GM12864 (cell line): ENCODE measurements around the gene NPR2.

Source experiments
- DNase-seq: peaks from one replicate; pipeline ENCODE4 v3.0.0-alpha.2; 2011; ENCODE audit warnings: low read depth
- H3K4me3 ChIP-seq: 2 replicates; pipeline ENCODE4 v1.5.1; 2011; ENCODE audit warnings: mild to moderate bottlenecking, low read depth, low read length, control low read depth
- TF ChIP-seq, protein P1 (sequence below): IDR thresholded peaks from 2 replicates; pipeline ENCODE4 v1.5.1; 2011; ENCODE audit warnings: low read depth, mild to moderate bottlenecking, moderate library complexity, low read length, control low read depth, inconsistent platforms; ENCODE audit errors: missing control alignments

NPR2 gene

DNA sequence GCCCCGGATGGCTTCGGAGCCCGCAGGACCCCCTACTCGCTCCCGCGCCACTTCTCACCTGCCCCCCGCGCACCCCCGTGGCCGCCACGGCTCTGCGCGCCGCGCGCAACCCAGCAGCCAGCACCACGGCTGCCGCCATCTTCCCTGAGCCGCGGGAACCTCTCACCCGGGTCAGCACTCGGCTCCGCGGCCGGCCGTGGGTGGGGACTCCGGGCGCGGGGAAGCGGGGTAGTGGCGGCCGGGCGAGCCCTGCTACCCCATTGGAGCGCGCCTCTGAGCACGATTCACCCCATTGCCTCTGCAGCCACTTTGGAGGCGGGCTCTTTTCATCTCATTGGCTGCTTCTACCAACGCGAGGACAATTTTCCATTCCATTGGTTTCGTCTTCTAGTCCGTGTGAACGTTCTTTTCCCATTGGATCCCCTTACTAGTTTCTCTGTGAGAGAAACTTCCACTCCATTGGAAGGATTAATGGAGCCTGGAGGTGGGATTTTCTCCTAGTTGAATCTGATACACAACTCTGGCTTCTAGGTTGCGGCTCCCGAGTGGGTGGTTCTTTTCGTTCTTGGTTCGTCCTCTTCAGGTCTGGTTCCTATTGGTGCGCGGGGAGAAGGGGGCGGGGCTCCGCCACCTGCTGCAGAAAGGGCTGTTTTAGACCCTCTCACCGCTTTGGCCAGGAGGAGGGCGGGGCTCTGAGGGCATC lies 23.6 kb downstream of the NPR2 start, which contains the start of gene HINT2:
TSS of gene HINT2 (minus strand) at position 202 of the 703 bp plus-strand sequence. CDS start at position 139, 63 bp downstream.
- peak; percentile 96 for DNase-seq
- TF ChIP-seq, protein P1, sequence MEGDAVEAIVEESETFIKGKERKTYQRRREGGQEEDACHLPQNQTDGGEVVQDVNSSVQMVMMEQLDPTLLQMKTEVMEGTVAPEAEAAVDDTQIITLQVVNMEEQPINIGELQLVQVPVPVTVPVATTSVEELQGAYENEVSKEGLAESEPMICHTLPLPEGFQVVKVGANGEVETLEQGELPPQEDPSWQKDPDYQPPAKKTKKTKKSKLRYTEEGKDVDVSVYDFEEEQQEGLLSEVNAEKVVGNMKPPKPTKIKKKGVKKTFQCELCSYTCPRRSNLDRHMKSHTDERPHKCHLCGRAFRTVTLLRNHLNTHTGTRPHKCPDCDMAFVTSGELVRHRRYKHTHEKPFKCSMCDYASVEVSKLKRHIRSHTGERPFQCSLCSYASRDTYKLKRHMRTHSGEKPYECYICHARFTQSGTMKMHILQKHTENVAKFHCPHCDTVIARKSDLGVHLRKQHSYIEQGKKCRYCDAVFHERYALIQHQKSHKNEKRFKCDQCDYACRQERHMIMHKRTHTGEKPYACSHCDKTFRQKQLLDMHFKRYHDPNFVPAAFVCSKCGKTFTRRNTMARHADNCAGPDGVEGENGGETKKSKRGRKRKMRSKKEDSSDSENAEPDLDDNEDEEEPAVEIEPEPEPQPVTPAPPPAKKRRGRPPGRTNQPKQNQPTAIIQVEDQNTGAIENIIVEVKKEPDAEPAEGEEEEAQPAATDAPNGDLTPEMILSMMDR = no peak
- peak within 1 kb of the TSS; percentile 97 for H3K4me3 ChIP-seq

DNA sequence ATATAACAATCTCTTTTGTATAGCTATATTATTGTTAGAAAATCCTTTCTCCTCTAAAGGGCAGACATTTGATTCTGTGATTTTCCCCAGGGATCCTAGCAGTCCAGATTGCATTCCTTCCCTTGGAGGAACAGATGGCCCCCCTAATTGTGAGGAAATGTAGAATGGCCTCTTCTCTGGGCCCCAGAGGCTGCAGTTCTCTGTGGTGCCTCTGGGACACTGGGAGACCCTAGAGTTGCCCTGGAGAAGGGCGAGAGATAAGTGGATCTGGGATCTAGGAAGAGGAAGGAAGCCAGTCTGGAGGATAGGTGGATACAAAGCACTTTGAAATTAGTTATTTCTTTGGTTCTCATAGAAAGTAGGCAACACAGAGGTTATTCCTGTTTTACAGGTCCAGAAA lies 25.3 kb downstream of the NPR2 start:
- TF ChIP-seq, protein P1 = peak; percentile 15
- DNase-seq = no peak
- no peak overlapping the region for H3K4me3 ChIP-seq

DNA sequence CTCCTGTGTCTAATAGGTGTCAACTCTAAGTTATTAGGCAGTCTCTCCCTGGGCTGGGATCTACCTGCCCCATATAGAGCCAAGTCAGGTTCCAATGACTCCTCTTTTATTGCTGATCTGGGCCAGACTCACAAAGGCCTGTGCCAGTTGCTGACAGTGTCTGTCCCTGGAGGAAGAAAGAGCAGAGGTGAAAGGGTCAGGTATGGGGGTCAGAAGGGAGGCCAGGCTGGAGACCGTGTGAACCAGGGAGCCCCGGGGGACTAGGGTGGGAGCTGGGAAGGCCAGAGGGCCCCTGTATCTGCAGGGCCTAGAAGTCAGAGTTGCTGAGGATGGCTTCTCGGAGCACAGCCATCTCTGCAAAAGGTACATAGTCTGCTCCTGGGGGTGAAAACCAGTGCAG lies 26.9 kb downstream of the NPR2 start:
- DNase-seq = no peak
- TF ChIP-seq, protein P1 = no peak
- no peak overlapping the region for H3K4me3 ChIP-seq

DNA sequence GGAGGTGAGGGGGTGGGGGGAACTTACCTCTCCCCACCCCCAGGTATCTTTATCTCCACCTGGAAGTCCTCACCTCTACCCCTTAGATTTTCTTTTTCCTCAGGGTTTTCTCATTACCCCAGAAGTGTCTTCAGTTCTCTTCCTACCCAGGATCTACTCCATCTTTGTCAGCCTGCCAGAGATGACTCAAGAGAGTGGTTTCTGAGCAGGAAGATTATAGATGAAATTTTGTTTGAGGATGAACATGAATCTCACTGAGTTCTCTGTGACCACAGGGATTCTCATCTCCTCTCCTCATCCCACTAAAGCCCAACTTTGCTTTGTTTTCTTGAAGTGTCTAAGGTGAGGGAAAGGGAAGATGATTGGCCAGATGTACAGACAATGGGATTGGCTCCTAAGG lies 28.7 kb downstream of the NPR2 start:
- H3K4me3 ChIP-seq = no peak overlapping the region
- DNase-seq = no peak
- TF ChIP-seq, protein P1 = no peak

DNA sequence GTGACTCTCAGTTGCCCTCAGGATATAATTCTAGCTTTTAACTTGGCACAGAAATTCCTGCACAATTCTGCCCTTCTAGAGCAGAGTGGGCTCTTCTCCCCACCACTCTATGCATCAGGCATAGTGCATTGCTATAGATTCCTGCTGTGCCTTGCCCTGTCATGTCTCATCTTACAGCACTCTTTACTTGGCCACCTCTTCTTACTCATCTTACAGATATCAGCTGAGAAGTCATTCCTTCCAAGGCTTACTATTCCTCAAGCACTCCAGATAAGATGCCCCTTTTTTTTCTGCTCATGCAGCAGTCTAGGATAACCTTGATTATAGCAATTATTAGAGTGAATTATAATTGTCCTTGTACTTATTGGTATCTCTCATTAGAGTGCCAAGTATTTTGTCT lies 31.5 kb downstream of the NPR2 start:
- no peak overlapping the region for H3K4me3 ChIP-seq
- no peak for DNase-seq
- TF ChIP-seq, protein P1 = no peak

DNA sequence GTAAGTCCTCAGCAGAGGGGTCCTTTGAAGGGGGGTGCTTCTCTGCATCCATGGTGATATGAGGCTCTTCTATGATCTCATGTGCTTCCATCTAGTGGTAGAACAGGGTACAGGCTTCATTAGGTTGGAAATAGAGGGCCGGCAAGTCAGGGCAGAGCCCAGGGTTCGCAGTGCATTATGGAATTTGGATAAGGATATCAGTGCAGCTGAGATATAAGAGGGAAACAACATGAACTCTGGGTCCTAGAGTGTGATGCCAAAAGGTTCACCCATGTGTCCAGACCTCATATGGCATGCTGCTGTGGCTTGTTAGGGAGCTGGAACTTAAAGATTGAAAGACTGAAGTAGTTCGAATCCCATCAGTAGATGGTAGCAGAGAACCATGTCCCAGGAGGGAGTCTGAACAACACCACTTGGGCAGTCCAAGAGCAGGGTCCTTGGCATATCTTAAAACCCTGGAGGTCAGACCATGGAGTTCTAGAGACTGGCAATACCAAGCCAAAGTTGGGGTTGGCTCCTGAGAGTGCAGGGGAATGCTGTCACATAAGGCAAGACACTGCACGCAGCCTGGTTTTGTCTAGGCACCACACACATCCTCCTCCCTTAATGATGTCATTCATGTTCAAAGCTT lies 34.8 kb downstream of the NPR2 start:
- TF ChIP-seq, protein P1 = peak; percentile 75
- H3K4me3 ChIP-seq = no peak overlapping the region
- peak; percentile 44 for DNase-seq
